GM15510 (cell line): Measurements from ENCODE around the gene SH2D3C.

Experiments used
- POLR2A ChIP-seq: IDR thresholded peaks from 3 replicates; pipeline ENCODE4 v1.6.1; 2011; ENCODE audit warnings: borderline replicate concordance; ENCODE audit not compliant: insufficient read length; ENCODE audit errors: extremely low read depth

SH2D3C gene

GRCh38 chr9:127730799-127731410 is 47.6 kb downstream of the SH2D3C start:
- TF ChIP-seq POLR2A = no peak

DNA sequence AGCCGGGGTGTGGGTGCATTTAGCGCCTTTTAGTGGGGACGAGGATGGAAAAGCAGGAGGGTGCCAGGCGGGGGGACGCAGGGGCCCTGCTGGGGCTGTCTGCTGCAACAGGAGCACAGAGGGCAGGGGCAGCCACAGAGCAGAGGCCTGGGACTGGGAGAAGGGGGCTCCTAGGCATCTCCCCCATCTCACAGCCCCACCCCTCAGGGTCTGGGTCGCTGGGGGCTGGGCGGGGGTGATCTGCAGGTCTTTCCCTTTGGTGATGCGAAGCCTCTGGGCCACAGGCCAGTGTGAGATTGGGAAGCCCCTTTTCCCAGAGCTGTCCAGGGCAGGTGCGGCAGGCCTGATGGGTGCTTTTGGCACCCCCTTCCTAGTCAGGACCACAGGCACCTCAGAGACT is 48.2 kb downstream of the SH2D3C start:
- no peak for TF ChIP-seq POLR2A

- TF ChIP-seq POLR2A = no peak
Measured at GRCh38 chr9:127729522-127730256, 48.8 kb downstream of the SH2D3C start.

GRCh38 chr9:127728808-127729207 is 49.7 kb downstream of the SH2D3C start:
- no peak for TF ChIP-seq POLR2A

- TF ChIP-seq POLR2A = no peak
Measured at GRCh38 chr9:127726871-127727270, 51.6 kb downstream of the SH2D3C start.

- TF ChIP-seq POLR2A = no peak
Measured at GRCh38 chr9:127724012-127724411, 54.5 kb downstream of the SH2D3C start.

DNA sequence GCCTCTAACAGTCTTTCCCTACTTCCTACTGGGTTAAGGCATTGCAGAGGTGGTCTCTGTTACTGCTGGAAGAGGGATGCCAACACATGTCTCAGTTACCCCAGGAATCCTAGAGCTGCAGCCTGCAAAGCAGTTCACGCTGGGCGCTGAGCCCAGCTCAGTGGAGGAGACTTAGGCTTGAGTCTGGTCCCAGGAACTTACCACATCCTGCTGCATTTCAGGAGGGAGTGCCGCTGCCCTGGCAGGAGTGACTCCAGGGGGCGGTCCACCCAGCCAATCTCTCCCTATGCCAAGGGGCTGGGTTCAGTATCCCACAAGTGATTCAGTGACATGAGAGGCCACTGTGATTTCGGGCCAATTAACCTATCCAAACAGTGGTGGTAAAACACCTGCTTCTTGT is 55.0 kb downstream of the SH2D3C start:
- TF ChIP-seq POLR2A = no peak

DNA sequence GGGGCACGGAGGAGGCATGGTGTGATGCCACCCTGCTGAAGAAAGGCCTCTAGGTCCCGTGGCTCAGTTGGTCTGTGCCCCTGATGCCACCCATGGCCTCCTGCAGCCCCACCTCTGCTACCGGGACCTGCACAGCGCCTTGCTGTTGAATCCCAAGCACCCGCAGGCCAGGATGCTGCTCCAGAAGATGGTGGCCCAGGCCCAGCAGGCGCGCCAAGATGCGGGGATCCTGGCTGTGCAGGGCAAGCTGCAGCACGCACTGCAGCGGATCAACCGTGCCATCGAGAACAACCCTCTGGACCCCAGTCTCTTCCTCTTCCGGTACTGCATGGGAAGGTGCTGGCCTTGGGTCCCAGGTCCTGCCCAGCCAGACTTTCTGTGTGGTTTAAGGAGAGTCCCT is 55.5 kb downstream of the SH2D3C start:
- no peak for TF ChIP-seq POLR2A

GRCh38 chr9:127722055-127722745 is 56.3 kb downstream of the SH2D3C start:
- no peak for TF ChIP-seq POLR2A

GRCh38 chr9:127721391-127721821 is 57.1 kb downstream of the SH2D3C start:
- no peak for TF ChIP-seq POLR2A

- TF ChIP-seq POLR2A = no peak
Measured at GRCh38 chr9:127720865-127721227, 57.6 kb downstream of the SH2D3C start.

DNA sequence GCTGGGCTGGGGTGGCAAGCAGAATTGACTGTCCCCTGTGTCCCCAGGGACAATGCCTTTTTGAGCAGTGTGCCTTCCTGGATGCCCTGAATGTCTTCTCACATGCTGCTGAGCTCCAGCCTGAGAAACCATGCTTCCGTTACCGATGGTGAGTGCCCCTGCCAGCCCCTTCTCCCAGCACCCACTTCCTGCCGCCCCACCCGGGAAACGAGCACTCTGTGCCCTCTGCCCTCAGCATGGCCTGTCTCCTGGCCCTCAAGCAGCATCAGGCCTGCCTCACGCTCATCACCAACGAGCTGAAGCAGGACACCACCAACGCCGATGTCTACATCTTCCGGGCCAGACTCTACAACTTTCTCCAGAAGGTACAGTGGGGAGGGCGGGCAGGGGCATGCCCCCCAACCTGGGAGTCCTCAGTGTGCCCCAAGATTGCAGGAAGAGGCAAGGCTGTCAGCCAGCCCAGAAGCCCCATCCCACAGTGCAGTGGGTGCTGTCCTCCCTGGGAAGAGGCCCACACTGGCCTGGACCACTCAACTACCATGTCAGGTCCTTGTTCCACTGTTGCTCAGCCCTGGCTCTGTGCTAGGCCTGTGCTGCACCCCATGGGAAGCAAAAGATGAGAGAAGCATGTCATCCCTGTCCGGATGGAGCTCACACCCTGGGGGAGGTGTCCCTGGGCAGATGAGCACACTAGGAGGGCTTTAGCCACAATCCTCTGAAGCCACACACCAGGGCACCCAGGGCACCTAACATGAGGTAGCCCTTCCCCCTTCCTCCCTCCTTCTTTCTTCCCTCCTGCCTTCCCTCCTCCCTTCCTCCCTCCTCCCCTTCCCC is 58.2 kb downstream of the SH2D3C start:
- no peak for TF ChIP-seq POLR2A

- no peak for TF ChIP-seq POLR2A
Measured at GRCh38 chr9:127717766-127718165, 60.7 kb downstream of the SH2D3C start.

DNA sequence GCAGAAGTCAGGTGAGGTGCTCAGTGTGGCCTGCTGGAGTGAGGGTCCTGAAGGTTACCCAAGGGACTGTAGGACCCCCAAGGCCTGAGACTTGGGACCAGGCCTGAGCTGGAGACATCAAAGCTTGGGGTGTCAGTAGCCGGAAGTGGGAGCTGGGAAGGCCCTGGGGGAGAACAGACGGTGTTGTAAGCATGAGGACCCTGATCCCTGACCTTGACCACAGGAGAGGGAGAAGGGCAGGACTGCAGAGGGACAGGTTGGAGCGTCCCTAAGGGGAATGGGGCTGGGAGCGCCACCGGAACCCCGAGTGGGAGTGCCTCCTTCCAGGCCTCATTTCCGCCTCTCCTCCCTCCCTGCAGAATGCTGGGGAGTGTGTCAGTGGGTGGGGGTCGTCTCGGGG is 62.1 kb downstream of the SH2D3C start:
- TF ChIP-seq POLR2A = no peak
